H1 (cell line): ENCODE data around the gene ATG7.

ENCODE experiments used
- BACH1 ChIP-seq: IDR thresholded peaks from 2 replicates; pipeline ENCODE4 v1.6.1; 2012; ENCODE audit warnings: low read length, improper control_type of control experiment
- BRCA1 ChIP-seq: IDR thresholded peaks from 2 replicates; pipeline ENCODE4 v1.6.1; 2012; ENCODE audit warnings: low read depth, low read length, improper control_type of control experiment
- CHD2 ChIP-seq: IDR thresholded peaks from 2 replicates; pipeline ENCODE4 v1.6.1; 2012; ENCODE audit warnings: low read length, improper control_type of control experiment
- EGR1 ChIP-seq: IDR thresholded peaks from 2 replicates; pipeline ENCODE4 v1.6.1; 2011; ENCODE audit warnings: low read depth, low read length, borderline replicate concordance
- POLR2A ChIP-seq, 2 experiments: IDR thresholded peaks; 1 replicate in 1 of 2; 2 replicates in 1 of 2; pipeline ENCODE4 v1.6.1; 2011; ENCODE audit warnings: low read depth in 2 of 2, low read length in 2 of 2, mild to moderate bottlenecking in 2 of 2; ENCODE audit errors: control extremely low read depth in 1 of 2
- RXRA ChIP-seq: IDR thresholded peaks from 2 replicates; pipeline ENCODE4 v1.6.1; 2011; ENCODE audit warnings: low read depth, mild to moderate bottlenecking, low read length, moderate library complexity; ENCODE audit not compliant: insufficient read depth
- SIX5 ChIP-seq: IDR thresholded peaks from 2 replicates; pipeline ENCODE4 v1.6.1; 2011; ENCODE audit warnings: mild to moderate bottlenecking, low read depth, low read length
- ZNF274 ChIP-seq: IDR thresholded peaks from 2 replicates; pipeline ENCODE4 v1.7.0; 2012; ENCODE audit warnings: low read length, borderline replicate concordance; ENCODE audit errors: extremely low read depth
- TF ChIP-seq, protein P1 (sequence below), 3 experiments: IDR thresholded peaks; 1 replicate in 2 of 3; 2 replicates in 1 of 3; pipeline versions ENCODE4 v1.5.1 to v1.6.1; 2011; ENCODE audit warnings: low read length in 3 of 3, mild to moderate bottlenecking in 3 of 3, inconsistent platforms in 2 of 3, low read depth in 1 of 3, moderate library complexity in 1 of 3; ENCODE audit not compliant: insufficient read depth in 1 of 3; ENCODE audit errors: control extremely low read depth in 1 of 3

DNA sequence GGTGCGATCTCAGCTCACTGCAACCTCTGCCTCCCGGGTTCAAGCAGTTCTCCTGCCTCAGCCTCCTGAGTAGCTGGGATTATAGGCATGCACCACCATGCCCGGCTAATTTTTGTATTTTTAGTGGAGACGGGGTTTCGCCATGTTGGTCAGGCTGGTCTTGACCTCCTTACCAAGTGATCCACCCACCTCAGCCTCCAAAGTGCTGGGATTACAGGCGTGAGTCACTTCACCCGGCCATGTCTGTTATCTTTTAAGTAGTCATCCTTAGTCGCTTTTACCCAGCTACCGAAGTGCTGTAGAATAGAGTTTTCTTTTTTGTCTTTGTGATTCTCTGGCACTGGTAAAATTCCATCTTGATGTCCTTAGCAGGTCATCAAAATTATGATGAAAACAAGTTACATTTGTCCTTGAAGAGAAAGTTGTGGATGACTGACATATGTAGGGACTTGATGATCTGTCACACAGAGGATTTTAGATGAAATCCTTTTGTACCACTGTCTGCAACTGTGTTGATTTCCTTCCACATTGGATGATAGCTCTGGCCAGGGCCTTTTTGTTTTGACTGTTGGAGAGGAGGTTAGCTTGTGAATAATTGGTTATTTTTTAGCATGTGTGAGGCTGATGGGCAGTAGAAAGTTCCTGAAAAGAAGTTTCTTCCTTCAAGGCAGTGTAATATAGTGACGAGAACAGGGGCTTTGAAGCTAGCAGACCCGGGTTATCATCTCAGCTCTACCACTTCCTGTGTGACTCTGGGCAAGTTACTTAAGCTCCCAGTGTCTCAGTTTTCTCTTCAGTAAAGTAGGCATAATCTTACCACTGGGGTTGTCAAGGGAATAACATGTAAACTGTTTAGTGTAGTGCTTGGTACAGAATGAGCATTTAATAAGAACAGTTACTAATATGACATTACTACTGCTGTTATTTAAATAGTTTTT is 18.8 kb downstream of the ATG7 start:
- TF ChIP-seq, protein P1, sequence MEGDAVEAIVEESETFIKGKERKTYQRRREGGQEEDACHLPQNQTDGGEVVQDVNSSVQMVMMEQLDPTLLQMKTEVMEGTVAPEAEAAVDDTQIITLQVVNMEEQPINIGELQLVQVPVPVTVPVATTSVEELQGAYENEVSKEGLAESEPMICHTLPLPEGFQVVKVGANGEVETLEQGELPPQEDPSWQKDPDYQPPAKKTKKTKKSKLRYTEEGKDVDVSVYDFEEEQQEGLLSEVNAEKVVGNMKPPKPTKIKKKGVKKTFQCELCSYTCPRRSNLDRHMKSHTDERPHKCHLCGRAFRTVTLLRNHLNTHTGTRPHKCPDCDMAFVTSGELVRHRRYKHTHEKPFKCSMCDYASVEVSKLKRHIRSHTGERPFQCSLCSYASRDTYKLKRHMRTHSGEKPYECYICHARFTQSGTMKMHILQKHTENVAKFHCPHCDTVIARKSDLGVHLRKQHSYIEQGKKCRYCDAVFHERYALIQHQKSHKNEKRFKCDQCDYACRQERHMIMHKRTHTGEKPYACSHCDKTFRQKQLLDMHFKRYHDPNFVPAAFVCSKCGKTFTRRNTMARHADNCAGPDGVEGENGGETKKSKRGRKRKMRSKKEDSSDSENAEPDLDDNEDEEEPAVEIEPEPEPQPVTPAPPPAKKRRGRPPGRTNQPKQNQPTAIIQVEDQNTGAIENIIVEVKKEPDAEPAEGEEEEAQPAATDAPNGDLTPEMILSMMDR (IDR thresholded peaks at IDR 0.05; ENCODE audit: control extremely low read depth in 1 of 3, insufficient read depth in 1 of 3, low read depth in 1 of 3, low read length in 3 of 3), result no peak
- no peak for TF ChIP-seq POLR2A (IDR thresholded peaks at IDR 0.05; ENCODE audit: control extremely low read depth in 1 of 2, low read depth in 2 of 2, low read length in 2 of 2)
- no peak for TF ChIP-seq SIX5
- no peak for TF ChIP-seq EGR1
- TF ChIP-seq BRCA1, result no peak
- TF ChIP-seq CHD2, result no peak
- no peak for TF ChIP-seq BACH1
- no peak for TF ChIP-seq RXRA
- TF ChIP-seq ZNF274, result no peak
